Stomach (tissue), 4 donors: ENCODE measurements around the gene GAA.

Experiments
- CTCF ChIP-seq, 7 experiments: fragments of 450-650 bp in 4 of 7; fragments of 200-600 bp in 3 of 7; sonication (generic) in 3 of 7; IDR thresholded peaks; one replicate each; pipeline ENCODE4 v1.5.1; 2016 to 2019; ENCODE audit warnings: antibody characterized with exemption in 7 of 7, control low read depth in 2 of 7, mild to moderate bottlenecking in 1 of 7
- EP300 ChIP-seq: sonication (generic); formaldehyde crosslinking; IDR thresholded peaks from one replicate; pipeline ENCODE4 v1.6.1; 2017; ENCODE audit warnings: antibody characterized with exemption
- POLR2A ChIP-seq, 4 donors: fragments of 450-650 bp; IDR thresholded peaks; one replicate each; pipeline ENCODE4 v1.6.1; 2016; ENCODE audit warnings: antibody characterized with exemption in 4 of 4, control low read depth in 2 of 4, mild to moderate bottlenecking in 1 of 4, moderate library complexity in 1 of 4
- POLR2AphosphoS5 ChIP-seq, 3 donors: sonication (generic); formaldehyde crosslinking; IDR thresholded peaks; one replicate each; pipeline ENCODE4 v1.6.1; 2016; ENCODE audit warnings: antibody characterized with exemption in 3 of 3

- no peak for TF ChIP-seq CTCF (IDR thresholded peaks at IDR 0.05)
- peak; percentile 95 to 99 (median 98) for TF ChIP-seq POLR2AphosphoS5 (IDR thresholded peaks at IDR 0.05)
- TF ChIP-seq POLR2A (IDR thresholded peaks at IDR 0.05): peak in 1 of 4 donors; percentile 47
- TF ChIP-seq EP300: peak; percentile 80
Measured at GRCh38 chr17:80147035-80147822, 45.8 kb downstream of the GAA start, which contains the start of gene EIF4A3.
